Heart left ventricle (tissue), 16 donors: ENCODE measurements around the gene DAB2IP. TPM values are rescaled to one million over a fixed set of nuclear protein-coding genes. Genes with fewer than 3 reads are reported as not detected.

Experiments
- ATAC-seq, 4 donors: fragments of 200-7000 bp; cut with Tn5 transposase; one replicate each; pipeline ENCODE4 v1.9.1; 2020 to 2022; ENCODE audit warnings: moderate library complexity in 4 of 4, mild to moderate bottlenecking in 3 of 4, moderate number of reproducible peaks in 1 of 4
- DNase-seq, 5 donors: peaks; one replicate each; pipeline ENCODE4 v3.0.0-alpha.2; 2020
- H3K27ac ChIP-seq, 12 donors: fragments of 200-600 bp; sonication (generic) in 4 of 12; one replicate each; pipeline versions ENCODE4 v1.5.0 to v1.8.0; 2016 to 2022; ENCODE audit warnings: mild to moderate bottlenecking in 2 of 12
- H3K27me3 ChIP-seq, 9 donors: fragments of 200-600 bp; sonication (generic) in 2 of 9; one replicate each; pipeline versions ENCODE4 v1.5.1 to v1.8.0; 2016 to 2022; ENCODE audit warnings: mild to moderate bottlenecking in 3 of 9
- H3K36me3 ChIP-seq, 9 donors: fragments of 200-600 bp; sonication (generic) in 2 of 9; one replicate each; pipeline versions ENCODE4 v1.5.0 to v1.8.0; 2018 to 2022; ENCODE audit warnings: mild to moderate bottlenecking in 2 of 9
- H3K4me1 ChIP-seq, 12 donors: fragments of 200-600 bp; sonication (generic) in 4 of 12; one replicate each; pipeline versions ENCODE4 v1.5.0 to v1.8.0; 2016 to 2022; ENCODE audit warnings: mild to moderate bottlenecking in 3 of 12
- H3K4me3 ChIP-seq, 12 donors: fragments of 200-600 bp; sonication (generic) in 4 of 12; one replicate each; pipeline versions ENCODE4 v1.5.0 to v1.8.0; 2017 to 2022; ENCODE audit warnings: mild to moderate bottlenecking in 9 of 12, moderate library complexity in 4 of 12
- H3K9me3 ChIP-seq, 12 donors: fragments of 200-600 bp; sonication (generic) in 4 of 12; one replicate each; pipeline versions ENCODE4 v1.5.0 to v1.8.0; 2016 to 2022; ENCODE audit warnings: mild to moderate bottlenecking in 1 of 12
- POLR2A ChIP-seq, 2 donors: fragments of 450-650 bp; IDR thresholded peaks; one replicate each; pipeline ENCODE4 v1.6.1; 2017; ENCODE audit warnings: antibody characterized with exemption in 2 of 2, mild to moderate bottlenecking in 2 of 2, moderate library complexity in 2 of 2
- WGBS, 4 donors: extraction: QIAGEN DNeasy Blood & Tissue Kit in 2 of 4; methylation state at CpG; one replicate each; pipeline versions ENCODE4 v1.1.5 to v1.1.7; 2013 to 2018; 5-methylcytosine and 5-hydroxymethylcytosine counted together
- intact Hi-C, 10 donors: fragments of 100-400 bp; cut with DNase I; formaldehyde crosslinking; loops; one replicate each; pipeline versions ENCODE4 v1.11.1 to v1.14.2; 2022
- polyA plus RNA-seq, 2 donors: library from polyadenylated mRNA; stranded (reverse); fragments of 200-250 nt; gene quantifications; one replicate each; pipeline ENCODE4 v1.2.3, GENCODE V29; 2013
- total RNA-seq, 9 donors: library from RNA; depleted of rRNA in 2 of 9; stranded (reverse); fragments of >200 nt in 2 of 9; fragmentation: NEBNext Ultra II Directional in 3 of 9; extraction: Animal tissue kit (Norgen Biotek cat#: 25700) in 3 of 9; gene quantifications; one replicate each; pipeline versions ENCODE4 v1.1.0 to v1.2.4, GENCODE V29; 2016 to 2023
- TF ChIP-seq, protein P1 (sequence below), 12 donors: fragments of 200-600 bp; sonication (generic) in 4 of 12; IDR thresholded peaks; one replicate each; pipeline versions ENCODE4 v1.5.0 to v1.8.0; 2018 to 2022; ENCODE audit warnings: antibody characterized with exemption in 12 of 12, mild to moderate bottlenecking in 5 of 12
- donor health status: ischemic (EF 13 %, LVEDD 7.1; RV severe dilation, severe dysfunction).
- donor health status: healthy with polysubstance abuse.
- donor health status: DM: no; HTN: yes; CAD: no.
- donor health status: DM: no; HTN: no; CAD: no.
- donor health status: ischemic (EF 25% LVEDD 6.9; RV normal size, moderate dysfunction).
- donor health status: ischemic (EF 25% LVEDD 5.7; RV mildly dilated, moderate dysfunction).
- donor health status: healthy.
- donor health status: DM: yes; HTN: yes; CAD: no.
- donor health status: ischemic (EF 35%, LVEDD 5.7; RV mildly dilated, moderate dysfunction).
- donor health status: nonischemic (EF 11% LVEDD 7.7; RV severe dilation, severe dysfunction).
- donor health status: DM: yes; HTN: yes; CAD: no.
- donor health status: PGD.
- donor health status: ischemic (EF 29% LVEDD 5.4; RV normal size, mild dysfunction).
- donor health status: nonischemic (EF 23%, LVEDD 6.1; RV moderate dilation, normal function).

Gene DAB2IP
- total and polyA plus RNA-seq, 11 donors, result 30.9 to 103 (median 52.6) TPM

GRCh38 chr9:121819428-121820231 is 168.2 kb downstream of the DAB2IP start:
- WGBS, 4 donors, result 58 to 62% (median 59%) methylated on average over 19 to 20 of the region's 20 CpGs
- no peak for TF ChIP-seq POLR2A (IDR thresholded peaks at IDR 0.05)
- TF ChIP-seq, protein P1, sequence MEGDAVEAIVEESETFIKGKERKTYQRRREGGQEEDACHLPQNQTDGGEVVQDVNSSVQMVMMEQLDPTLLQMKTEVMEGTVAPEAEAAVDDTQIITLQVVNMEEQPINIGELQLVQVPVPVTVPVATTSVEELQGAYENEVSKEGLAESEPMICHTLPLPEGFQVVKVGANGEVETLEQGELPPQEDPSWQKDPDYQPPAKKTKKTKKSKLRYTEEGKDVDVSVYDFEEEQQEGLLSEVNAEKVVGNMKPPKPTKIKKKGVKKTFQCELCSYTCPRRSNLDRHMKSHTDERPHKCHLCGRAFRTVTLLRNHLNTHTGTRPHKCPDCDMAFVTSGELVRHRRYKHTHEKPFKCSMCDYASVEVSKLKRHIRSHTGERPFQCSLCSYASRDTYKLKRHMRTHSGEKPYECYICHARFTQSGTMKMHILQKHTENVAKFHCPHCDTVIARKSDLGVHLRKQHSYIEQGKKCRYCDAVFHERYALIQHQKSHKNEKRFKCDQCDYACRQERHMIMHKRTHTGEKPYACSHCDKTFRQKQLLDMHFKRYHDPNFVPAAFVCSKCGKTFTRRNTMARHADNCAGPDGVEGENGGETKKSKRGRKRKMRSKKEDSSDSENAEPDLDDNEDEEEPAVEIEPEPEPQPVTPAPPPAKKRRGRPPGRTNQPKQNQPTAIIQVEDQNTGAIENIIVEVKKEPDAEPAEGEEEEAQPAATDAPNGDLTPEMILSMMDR (IDR thresholded peaks at IDR 0.05), result no peak
- peak overlapping the region in 1 of 12 donors; percentile 25 for H3K4me3 ChIP-seq
- ATAC-seq, result peak in 1 of 4 donors; percentile 57
- no peaks in the 10 kb centered on the region for H3K27me3 ChIP-seq
- no peaks in the 10 kb centered on the region for H3K36me3 ChIP-seq
- no peak overlapping the region for H3K27ac ChIP-seq
- no peaks in the 10 kb centered on the region for H3K9me3 ChIP-seq
- peak in 1 of 5 donors; percentile 48 for DNase-seq
- peaks cover 0 to 14% (median 1%) of the 10 kb centered on the region in 12 donors for H3K4me1 ChIP-seq
- intact Hi-C loops, result no loop called here

DNA sequence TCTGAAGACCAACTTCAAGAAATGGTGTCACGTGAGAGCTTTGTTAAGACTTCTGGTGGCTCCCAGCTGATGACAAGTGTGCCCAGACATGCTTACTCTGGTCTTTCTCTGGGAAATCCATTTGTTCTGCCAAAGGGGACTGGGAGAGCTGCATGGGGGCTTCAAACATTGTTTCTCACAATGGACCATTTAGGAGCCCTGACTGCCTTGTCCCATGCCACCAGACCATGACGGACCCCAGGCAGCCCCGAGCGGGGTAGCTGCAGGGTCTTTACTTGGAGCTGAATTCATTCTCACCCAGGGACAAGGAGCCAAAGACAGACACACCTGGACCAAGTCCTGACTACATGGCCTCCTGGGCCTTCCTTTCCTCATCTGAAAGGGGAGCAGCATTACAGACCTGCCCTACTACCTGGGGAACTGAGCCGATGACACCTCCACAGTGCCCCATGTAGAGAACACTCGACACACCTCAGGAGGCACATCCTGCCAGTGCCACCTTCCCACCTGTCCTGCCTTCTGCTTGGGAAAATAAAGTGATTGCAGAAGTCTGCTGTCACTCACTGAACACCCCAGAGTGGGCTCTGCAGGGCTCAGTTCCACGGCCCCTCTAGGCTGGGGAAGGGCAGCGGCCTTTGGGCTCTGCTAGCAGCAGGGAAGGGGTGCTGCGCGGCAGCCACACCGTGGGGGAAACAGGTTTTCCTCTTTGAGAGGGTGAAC is 169.0 kb downstream of the DAB2IP start:
- H3K27ac ChIP-seq, result no peak overlapping the region
- no peak overlapping the region for H3K4me3 ChIP-seq
- H3K9me3 ChIP-seq, result no peaks in the 10 kb centered on the region
- intact Hi-C loops, result no loop called here
- no peak for TF ChIP-seq POLR2A (IDR thresholded peaks at IDR 0.05)
- TF ChIP-seq, protein P1 (IDR thresholded peaks at IDR 0.05), result no peak
- no peaks in the 10 kb centered on the region for H3K27me3 ChIP-seq
- 89 to 94% (median 92%) methylated on average over 11 of the region's 11 CpGs for WGBS, 4 donors
- H3K36me3 ChIP-seq, result no peaks in the 10 kb centered on the region
- ATAC-seq (no peak), DNase-seq (peak in 1 of 5 donors; percentile 13)
- H3K4me1 ChIP-seq, result peaks cover 0 to 14% (median 1%) of the 10 kb centered on the region in 12 donors

GRCh38 chr9:121821326-121821725 is 169.9 kb downstream of the DAB2IP start:
- H3K36me3 ChIP-seq, result no peaks in the 10 kb centered on the region
- 86 to 94% (median 93%) methylated on average over 5 of the region's 5 CpGs for WGBS, 4 donors
- DNase-seq (peak in 1 of 5 donors; percentile 16), ATAC-seq (no peak)
- no peaks in the 10 kb centered on the region for H3K9me3 ChIP-seq
- peaks cover 0 to 14% (median 1%) of the 10 kb centered on the region in 12 donors for H3K4me1 ChIP-seq
- intact Hi-C loops, result no loop called here
- no peaks in the 10 kb centered on the region for H3K27me3 ChIP-seq
- no peak overlapping the region for H3K27ac ChIP-seq
- no peak for TF ChIP-seq POLR2A (IDR thresholded peaks at IDR 0.05)
- TF ChIP-seq, protein P1 (IDR thresholded peaks at IDR 0.05), result no peak
- H3K4me3 ChIP-seq, result no peak overlapping the region
